KMS-11 (cell line): ENCODE results near the gene TSEN15.

Source experiments
- H2AFZ ChIP-seq: fragments of 200-600 bp; sonication (generic); 2 replicates; pipeline ENCODE4 v1.6.1; 2016; ENCODE audit warnings: antibody characterized with exemption, mixed run types, low read depth
- H3K27ac ChIP-seq: fragments of 200-600 bp; sonication (generic); 2 replicates; pipeline ENCODE4 v1.6.1; 2016; ENCODE audit warnings: mild to moderate bottlenecking, mixed run types
- H3K27me3 ChIP-seq: fragments of 200-600 bp; sonication (generic); 2 replicates; pipeline ENCODE4 v1.6.1; 2017; ENCODE audit warnings: mild to moderate bottlenecking, low read depth, mixed run types, moderate library complexity; ENCODE audit not compliant: insufficient read depth
- H3K36me3 ChIP-seq: fragments of 200-600 bp; sonication (generic); 2 replicates; pipeline ENCODE4 v1.6.1; 2017; ENCODE audit warnings: mild to moderate bottlenecking, mixed run types; ENCODE audit not compliant: insufficient read depth
- H3K4me1 ChIP-seq: fragments of 200-600 bp; sonication (generic); 2 replicates; pipeline ENCODE4 v1.6.1; 2016; ENCODE audit warnings: mild to moderate bottlenecking, low read depth, mixed run types; ENCODE audit not compliant: poor library complexity, severe bottlenecking
- H3K4me2 ChIP-seq: fragments of 200-600 bp; sonication (generic); 2 replicates; pipeline ENCODE4 v1.7.0; 2016; ENCODE audit warnings: mild to moderate bottlenecking, mixed run types
- H3K4me3 ChIP-seq: fragments of 200-600 bp; sonication (generic); IDR thresholded peaks from 2 replicates; pipeline ENCODE4 v1.6.1; 2017; ENCODE audit warnings: low read depth, low read length, mixed read lengths; ENCODE audit not compliant: insufficient read depth
- H3K79me2 ChIP-seq: fragments of 200-600 bp; sonication (generic); 2 replicates; pipeline ENCODE4 v1.6.1; 2016; ENCODE audit warnings: low read depth, mixed run types; ENCODE audit not compliant: insufficient read depth
- H3K9ac ChIP-seq: fragments of 200-600 bp; sonication (generic); 2 replicates; pipeline ENCODE4 v1.6.1; 2016; ENCODE audit warnings: mild to moderate bottlenecking, mixed run types
- H4K20me1 ChIP-seq: fragments of 200-600 bp; sonication (generic); 2 replicates; pipeline ENCODE4 v1.6.1; 2016; ENCODE audit warnings: mild to moderate bottlenecking, mixed run types; ENCODE audit not compliant: insufficient read depth
- CTCF ChIP-seq: fragments of 200-600 bp; sonication (generic); conservative IDR thresholded peaks from 2 replicates; pipeline ENCODE4 v1.6.1; 2017; ENCODE audit warnings: low read depth, mild to moderate bottlenecking, antibody characterized with exemption, low read length, moderate library complexity, mixed read lengths

The TSEN15 gene

DNA sequence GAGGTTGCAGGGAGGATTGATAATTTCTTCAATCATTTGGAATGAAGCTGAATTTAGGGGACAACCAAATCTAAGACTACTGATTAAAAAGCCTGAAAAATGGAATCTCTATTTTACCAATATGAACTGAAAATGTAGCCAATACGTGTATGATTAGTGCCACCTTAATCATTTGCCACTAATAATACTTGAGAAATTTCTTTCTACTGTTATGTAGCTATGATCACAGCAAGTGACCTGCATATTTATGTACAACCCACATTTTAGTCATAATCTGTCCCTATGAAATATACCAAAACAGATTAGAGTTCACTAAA, 20.5 kb upstream of the TSEN15 start:
- no peak overlapping the region for H3K27ac ChIP-seq
- H3K36me3 ChIP-seq: no peaks in the 10 kb centered on the region
- H3K9ac ChIP-seq: no peak overlapping the region
- H4K20me1 ChIP-seq: no peaks in the 10 kb centered on the region
- no peaks in the 10 kb centered on the region for H3K27me3 ChIP-seq
- H3K79me2 ChIP-seq: no peaks in the 10 kb centered on the region
- H3K4me2 ChIP-seq: no peak overlapping the region
- no peak for TF ChIP-seq CTCF
- H3K4me3 ChIP-seq: no peak overlapping the region
- peaks cover 6% of the 10 kb centered on the region for H3K4me1 ChIP-seq
- no peak overlapping the region for H2AFZ ChIP-seq

DNA sequence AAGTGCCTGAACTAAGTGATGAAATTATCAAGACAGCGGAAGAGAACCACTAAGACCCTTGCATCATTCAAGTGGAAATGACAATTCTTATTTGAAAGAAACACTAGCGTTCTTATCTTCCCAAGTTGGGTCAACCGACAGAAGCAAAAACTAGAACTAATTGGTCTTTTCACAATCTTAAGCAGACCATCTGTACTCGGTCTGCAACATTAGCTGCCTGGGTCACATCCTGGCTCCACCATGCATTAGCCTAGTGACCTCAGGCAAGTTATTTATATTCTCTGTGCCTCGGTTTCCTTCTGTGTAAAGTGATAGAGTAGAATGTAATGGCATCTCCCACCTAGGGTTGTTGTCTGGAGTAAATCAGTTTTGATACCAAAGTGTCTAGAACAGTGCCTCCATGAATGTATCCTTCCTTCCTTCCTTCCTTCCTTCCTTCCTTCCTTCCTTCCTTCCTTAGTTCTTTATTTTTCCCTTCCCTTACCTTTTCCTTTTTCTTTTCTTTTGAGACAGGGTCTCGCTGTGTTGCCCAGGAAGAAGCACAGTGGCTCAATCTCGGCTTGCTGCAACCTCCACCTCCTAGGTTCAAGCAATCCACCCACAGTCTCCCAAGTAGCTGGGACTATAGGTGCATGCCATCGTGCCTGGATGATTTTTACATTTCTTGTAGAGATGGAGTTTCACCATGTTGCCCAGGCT, 20.0 kb upstream of the TSEN15 start:
- Histone ChIP-seq H3K4me3 (no peak overlapping the region), H4K20me1 (no peaks in the 10 kb centered on the region), H3K27ac (no peak overlapping the region), H2AFZ (no peak overlapping the region), H3K9ac (no peak overlapping the region), H3K79me2 (no peaks in the 10 kb centered on the region), H3K4me1 (peaks cover under 1% of the 10 kb centered on the region), H3K27me3 (no peaks in the 10 kb centered on the region), H3K36me3 (no peaks in the 10 kb centered on the region), H3K4me2 (no peak overlapping the region)
- no peak for TF ChIP-seq CTCF

DNA sequence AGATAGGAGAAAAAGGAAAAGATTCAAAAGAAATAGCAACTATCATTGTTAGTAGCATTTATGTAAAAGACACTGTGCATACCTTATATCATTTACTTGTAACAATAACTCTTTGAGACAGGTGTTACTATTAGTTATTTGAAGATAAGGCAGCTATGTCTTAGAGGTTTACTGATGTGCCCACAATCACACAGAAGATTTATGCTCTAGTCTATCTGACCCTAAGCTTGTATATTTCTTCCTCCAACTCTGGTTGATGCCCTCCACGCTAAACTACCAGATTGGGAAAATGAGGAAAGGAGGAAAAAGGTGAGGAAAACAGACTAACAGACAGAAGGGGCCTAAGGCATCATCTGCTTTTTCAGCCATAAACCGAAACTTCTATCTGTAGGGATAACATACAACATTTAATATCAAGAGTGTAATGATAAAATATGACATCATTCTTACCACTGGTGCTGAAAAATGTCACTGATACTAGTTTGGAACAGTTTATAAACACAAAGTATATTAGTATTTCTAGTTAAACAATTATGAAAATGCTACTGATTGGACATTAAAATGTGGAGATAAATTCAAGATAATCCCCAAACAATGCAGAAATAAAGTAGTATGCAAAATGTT, 19.1 kb upstream of the TSEN15 start:
- Histone ChIP-seq H3K4me3 (no peak overlapping the region), H3K4me1 (no peaks in the 10 kb centered on the region), H3K9ac (no peak overlapping the region), H3K4me2 (no peak overlapping the region), H3K27me3 (no peaks in the 10 kb centered on the region), H2AFZ (no peak overlapping the region), H4K20me1 (no peaks in the 10 kb centered on the region), H3K36me3 (no peaks in the 10 kb centered on the region), H3K79me2 (no peaks in the 10 kb centered on the region), H3K27ac (no peak overlapping the region)
- TF ChIP-seq CTCF: no peak

DNA sequence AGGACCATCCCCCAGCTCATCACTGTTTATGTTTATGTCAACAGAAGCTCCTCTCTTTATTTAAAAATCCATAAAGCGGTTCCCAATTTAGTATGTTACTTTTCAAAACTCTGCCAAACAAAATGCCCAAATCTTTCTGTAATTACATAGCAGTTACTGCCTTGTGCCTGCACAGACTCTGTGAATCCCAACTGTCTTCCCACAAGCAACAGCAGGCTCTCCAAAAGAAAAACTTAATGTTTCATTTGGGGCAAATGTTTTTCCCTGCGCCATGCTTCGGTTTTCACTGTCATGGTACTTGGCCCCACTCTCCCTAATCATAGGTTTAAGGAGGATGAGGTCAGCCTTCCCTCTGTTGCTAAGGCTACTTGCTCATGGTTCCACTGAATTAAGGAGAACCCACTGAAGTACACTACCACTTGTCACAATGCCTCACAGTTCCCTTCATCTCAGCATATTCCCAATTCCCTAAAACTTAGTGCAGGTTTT, 18.6 kb upstream of the TSEN15 start:
- Histone ChIP-seq H3K4me3 (no peak overlapping the region), H3K27ac (no peak overlapping the region), H3K4me1 (peaks cover 5% of the 10 kb centered on the region), H2AFZ (no peak overlapping the region), H3K4me2 (no peak overlapping the region), H3K9ac (no peak overlapping the region), H4K20me1 (no peaks in the 10 kb centered on the region), H3K36me3 (no peaks in the 10 kb centered on the region), H3K79me2 (no peaks in the 10 kb centered on the region), H3K27me3 (no peaks in the 10 kb centered on the region)
- TF ChIP-seq CTCF: no peak
